ENCODE results near the gene HOXA11.

The HOXA11 gene

DNA sequence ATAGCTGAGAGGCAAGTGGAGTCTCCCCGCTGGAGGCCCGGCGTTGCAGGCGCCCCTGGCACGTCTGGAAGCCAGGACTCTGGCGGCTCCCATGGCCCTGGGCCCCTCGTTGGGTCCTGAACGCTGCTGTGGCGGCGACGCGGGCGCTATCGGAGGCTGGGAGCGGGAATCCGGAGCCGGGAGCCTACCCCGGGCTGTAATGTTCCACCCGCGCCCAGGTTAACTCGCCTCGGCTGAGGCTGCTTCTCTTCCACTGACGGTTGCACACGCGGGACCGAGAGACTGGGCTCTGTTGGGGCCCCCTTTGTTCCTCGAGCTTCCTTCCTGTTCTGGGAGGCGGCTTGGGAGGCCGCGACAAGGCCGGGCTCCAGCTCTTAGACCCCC lies 40.3 kb downstream of the HOXA11 start:
- DNase-seq, result no peak

DNA sequence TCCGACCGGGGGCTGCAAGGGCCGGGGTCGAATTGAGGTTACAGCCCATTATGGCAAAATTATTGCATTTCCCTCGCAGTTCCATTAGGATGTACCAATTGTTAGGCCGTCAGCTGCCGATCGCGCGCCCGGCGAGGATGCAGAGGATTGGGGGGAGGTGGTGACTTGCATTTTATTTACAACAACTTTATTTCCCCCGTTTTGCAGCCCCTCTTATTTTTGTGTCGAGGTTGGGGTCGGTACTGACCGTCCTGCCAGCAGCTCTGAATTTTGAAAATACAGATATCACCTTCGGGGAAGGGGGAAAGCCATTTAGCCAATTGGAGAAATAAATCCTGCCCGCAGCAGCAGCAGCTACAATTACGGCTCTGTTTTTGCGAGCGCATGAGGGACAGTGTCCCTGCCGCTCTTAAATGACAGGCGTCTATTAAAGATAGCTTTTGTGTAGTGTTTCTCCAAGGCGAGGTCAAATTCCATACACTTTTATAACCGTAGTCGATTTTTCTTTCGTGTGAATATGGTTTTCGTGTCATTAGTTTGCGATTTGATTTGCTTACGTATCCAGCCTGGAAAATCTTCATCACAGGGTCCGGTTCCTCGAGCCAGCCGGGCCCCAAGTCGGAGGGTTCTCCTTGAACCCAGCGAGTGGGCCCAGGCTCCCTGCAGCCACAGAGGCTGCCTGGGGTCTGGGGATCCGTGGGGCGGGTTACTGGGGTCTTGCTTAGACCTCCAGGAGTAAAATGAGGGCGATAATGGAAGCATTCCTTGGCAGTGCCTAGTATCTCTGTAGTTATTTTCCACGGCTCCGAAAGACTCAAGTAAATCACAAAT lies 40.9 kb downstream of the HOXA11 start:
- no peak for DNase-seq

DNA sequence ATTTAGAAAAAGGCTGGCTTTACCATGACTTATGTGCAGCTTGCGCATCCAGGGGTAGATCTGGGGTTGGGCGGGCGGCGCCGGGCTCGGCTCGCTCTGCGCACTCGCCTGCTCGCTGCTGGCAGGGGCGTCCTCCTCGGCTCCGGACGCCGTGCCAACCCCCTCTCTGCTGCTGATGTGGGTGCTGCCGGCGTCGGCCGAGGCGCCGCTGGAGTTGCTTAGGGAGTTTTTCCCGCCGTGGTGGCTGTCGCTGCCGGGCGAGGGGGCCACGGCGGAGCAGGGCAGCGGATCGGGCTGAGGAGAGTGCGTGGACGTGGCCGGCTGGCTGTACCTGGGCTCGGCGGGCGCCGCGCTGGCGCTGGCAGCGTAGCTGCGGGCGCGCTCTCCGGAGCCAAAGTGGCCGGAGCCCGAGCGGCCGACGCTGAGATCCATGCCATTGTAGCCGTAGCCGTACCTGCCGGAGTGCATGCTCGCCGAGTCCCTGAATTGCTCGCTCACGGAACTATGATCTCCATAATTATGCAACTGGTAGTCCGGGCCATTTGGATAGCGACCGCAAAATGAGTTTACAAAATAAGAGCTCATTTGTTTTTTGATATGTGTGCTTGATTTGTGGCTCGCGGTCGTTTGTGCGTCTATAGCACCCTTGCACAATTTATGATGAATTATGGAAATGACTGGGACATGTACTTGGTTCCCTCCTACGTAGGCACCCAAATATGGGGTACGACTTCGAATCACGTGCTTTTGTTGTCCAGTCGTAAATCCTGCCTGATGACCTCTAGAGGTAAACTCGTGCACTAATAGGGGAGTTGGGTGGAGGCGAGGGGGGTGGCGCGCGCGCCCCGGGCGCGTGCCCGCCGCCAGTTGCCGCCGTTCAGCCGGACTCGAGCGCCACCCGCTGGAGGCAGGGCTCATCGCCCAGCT lies 41.7 kb downstream of the HOXA11 start, which contains the start of gene HOXA5:
Gene HOXA5, minus strand, starts transcription at position 659 of the 927 bp plus-strand sequence. Its CDS starts 74 bp downstream, at position 585.
- DNase-seq, result no peak

DNA sequence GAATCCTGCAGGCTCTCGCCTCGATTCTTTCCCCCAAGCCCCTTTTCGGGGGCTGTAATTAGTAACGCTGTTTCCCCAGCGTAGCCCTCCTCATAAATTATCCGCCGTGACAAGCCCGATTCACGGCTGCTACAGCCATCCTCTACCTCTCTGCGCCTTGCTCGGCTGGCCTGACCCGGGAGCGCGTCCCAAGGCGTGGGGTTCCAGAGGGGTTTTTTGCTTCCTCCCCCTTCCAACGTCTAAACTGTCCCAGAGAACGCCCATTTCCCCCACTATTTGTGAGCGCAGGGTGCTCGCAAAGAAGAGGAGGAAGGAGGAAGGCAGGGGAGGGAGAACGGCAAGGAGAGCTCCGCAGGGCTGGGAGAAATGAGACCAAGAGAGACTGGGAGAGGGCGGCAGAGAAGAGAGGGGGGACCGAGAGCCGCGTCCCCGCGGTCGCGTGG lies 42.4 kb downstream of the HOXA11 start:
- peak; percentile 66 for DNase-seq

DNA sequence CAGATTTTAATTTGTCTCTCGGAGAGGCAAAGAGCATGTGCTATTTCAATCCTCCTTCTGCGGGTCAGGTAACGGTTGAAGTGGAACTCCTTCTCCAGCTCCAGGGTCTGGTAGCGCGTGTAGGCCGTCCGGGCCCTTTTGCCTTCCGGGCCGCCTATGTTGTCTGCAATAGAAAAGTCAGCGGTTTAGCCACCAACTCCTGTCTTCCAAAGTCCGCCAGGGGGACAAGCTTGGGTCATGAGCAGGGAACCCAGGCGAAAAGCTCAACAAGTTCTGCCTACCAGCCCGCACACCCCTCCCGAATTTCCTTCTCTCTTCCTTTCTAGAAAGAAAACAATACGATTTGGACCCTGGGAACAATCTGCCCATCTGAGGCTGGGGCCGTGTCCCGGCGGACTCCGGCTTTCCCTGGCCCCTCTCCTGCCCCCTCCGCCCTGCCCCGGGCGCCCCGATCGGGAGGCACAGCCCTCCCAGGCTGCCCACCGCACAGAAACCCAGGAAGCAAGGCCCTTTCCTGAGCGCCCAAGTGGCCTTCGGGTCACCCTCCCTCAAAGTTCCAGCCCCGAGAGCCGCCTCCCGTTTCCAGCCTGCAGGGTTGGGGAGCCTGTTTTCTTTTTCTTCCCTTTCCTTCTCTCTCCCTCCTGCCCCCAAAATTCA lies 43.0 kb downstream of the HOXA11 start:
- DNase-seq, result peak; percentile 45

DNA sequence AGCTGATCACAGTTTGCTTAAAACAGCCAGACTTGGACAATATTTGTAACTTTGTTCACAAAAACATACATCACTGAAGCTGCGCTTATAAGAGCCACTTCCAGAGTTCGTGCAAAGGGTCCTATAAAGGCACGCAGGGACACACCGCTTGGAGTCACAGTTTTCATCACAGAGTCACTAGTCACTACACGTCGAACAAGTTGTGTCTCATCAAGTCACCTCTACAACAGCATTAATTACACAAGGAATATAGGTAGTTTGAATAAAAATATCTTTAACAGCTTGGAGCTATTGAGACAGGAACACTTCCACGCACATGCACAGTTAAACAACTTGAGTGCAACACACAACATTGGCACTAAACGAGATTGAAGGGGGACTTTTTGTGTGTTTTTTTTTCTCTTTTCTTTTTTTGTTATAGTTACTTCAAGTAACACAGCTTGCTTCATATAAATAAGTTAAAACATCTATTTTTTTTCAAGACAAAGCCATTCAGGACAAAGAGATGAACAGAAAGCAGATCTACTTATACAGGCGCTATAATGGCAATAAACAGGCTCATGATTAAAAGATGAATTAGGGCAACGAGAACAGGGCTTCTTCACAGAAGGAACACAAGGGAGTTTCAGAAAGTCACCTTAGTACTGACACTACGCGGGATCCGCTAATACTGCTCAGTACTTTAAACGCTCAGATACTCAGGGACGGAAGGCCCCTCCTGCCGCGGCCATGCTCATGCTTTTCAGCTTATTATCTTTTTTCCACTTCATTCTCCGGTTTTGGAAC lies 43.7 kb downstream of the HOXA11 start:
- peak; percentile 50 for DNase-seq

DNA sequence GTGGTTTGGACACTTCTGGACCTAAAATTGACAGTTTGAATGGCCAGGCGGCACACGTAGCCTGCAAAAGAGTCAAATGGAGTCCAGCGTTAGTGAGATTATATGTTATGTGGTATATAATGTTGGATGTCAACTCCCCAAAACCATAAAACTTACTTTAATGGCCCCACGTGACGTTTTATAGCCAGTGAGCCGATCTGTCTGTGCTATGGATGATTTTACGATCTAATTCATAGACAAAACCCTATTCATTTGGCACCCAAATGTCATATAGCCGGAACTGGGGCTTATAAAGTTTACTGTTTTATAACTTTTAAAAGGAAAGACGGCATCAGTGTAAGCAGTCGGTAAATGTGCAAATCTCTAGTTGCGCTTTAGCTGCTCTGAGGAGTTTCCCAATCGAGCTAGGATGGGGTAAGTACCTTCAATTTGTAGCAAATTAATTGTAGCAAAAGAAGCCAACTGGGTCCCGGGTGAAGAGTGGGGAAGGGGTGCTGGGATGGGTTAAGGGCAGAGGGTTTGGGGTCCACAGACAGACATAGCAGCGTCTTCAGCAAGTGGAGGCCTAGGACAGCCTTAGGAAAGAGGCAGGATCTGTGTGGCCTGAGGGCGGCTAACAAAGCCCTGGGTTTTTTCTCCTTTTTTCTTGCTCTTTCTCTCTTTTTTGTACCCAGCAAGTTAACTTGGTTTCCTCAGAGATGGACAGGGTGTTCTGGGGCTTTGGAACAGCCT lies 44.7 kb downstream of the HOXA11 start:
- DNase-seq, result peak; percentile 36

DNA sequence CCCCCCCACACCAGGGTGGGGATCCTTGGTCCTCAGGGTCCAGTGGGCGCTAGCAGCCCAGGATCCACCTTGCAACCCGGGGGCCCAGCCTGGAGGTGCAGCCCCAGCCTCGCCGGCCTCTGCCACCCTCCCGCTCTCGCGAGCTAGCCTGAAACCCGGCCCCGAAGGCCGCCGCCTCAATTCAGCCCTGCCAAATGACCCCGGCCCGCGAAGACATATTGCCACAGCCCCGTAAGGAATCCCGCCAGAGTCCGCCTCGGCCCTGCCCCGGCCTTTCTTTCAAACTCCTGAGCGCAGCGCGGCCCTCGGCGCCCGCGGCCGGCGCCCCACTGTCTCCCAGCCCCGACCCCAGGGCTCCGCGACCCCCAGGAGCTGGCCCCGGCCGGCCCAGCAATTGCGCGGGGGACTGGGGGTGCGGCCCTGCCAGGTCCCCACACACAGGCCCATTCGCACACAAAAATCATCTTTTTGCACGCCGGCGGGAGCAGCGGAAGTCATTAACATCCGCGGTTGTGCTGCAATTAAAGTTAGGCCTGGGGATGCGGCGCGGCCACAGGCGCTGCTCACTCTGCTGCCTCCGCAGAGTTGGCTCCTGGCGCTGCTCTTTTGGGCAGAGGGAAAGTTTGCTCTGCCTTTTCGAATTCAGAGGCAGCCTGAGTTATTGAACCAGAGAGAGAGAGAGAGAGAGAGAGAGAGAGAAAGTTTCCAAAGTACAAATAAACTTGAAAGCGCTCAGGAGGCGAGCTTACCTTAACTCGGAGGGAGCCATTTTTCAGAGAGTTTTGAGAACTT lies 45.5 kb downstream of the HOXA11 start:
- peak; percentile 56 for DNase-seq

DNA sequence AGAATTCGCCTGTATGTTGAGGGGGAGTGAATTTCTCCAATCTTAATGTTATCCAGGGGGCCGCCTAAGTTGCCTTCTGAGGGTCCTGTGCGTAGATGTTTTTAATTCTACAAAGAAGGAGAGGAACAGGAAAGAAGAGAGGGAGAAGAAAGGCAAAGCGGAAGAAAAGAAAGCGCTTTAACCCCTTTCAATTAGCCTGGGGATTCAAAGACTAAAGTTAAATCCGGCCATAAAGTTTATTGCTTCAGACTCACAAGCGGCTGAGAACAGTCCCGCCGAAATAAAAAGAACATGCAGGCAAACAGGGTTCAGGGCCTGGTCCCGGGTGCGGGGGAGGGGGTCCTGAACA lies 46.1 kb downstream of the HOXA11 start:
- DNase-seq, result peak; percentile 32

DNA sequence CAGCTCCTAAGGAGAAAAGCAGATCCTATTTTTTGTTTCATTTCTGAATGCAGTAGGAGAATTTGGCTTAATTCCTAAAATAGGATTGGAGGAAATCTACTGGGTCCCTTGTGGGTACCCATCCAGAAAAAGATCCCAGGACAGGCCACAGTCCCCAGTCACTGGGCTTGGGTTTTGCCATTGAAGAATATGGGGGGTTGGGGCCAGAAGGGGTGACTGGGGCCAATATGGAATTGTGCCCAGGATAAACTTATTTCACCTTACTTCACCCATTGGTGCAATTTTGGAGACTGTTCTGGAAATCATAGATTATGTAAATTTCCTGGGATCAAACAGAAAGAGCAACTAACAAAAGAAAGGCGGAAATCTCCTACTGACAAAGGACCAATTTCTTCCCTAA lies 46.6 kb downstream of the HOXA11 start:
- no peak for DNase-seq

DNA sequence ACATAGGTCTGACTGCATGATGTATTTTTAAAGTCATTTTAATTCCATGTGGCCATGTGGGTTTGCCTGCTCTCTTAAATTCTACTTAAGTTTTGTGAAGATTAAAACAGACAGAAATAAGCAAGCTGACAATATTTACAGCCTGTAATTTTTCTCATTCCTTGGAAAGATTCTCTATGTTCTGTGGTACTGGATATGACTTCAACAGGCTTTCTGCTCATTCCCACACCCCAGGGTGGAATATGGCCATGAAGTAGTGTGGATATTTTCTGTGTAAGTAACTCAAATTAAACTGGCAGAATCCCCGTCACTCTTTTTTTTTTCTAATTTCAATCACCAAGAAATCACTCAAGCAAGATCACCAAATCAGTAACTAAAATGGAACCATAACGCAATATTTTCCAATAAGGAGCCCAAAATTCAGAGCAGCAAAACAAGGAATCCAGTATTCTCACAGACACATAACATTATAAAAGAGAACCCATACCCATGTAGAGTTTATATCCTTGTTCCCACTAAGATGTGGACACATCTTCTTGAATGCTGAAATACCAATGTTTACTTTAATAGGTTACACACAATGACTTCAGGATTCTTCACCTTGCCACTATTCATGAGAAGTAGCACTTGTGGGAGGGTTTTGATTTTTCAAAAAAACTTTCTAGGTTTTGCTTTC lies 47.3 kb downstream of the HOXA11 start:
- DNase-seq, result no peak

DNA sequence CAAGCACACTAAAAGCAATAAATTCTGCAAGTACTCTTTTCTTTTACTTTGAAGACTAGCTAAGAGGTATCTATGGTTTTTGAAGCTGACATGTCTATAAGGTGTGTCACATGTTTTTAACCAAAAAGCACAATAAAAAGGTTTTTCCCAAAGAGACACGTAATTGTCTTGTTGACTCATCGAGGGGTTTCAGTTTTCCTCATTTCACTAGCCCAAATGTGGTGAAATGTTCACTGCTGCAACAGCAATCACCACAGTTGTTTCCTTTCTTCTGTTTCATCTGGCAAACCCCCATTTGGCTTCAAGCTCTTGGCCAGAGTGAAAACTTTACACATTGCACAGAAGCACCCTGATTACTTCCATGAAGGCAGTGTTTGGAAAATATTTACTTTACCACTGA lies 50.6 kb downstream of the HOXA11 start:
- peak; percentile 37 for DNase-seq

DNA sequence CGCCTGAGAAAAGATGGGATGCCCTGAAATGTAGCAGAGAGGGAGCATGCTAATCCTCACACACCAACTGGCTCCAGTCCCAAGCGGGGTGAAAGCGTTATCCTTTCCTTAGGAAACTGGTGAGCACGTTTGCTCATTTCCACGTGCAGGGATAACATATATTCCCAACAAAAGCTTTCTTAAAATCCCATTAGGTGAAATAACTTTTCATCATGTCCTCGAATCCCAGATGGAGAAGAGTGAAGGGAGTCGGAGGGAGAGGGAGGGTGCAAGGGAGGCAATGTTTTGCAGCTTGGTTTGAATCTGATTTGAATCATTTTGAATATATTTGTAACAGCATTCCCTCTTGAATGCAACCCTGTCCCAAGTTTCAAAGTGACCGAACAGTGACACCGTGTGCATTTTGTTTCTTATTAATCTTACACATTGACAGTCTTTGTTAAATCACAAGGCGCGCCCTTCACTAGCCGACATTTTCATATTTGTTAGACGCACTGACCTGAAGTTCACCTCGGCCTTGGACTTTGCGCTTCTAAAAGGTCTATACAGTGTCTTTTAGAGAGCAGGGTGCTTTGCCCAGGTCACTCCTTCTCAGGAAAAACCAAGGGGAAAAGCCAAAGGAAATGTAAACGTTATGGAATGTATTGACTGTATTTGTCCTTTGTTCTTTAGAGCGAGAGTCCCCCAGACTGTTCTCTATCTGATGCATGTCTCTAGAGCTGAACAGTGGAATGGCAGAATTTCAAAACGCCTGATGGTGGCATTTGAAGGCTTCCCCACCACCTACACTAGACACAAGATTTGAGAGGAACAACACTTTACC lies 51.4 kb downstream of the HOXA11 start:
- DNase-seq, result peak; percentile 38

DNA sequence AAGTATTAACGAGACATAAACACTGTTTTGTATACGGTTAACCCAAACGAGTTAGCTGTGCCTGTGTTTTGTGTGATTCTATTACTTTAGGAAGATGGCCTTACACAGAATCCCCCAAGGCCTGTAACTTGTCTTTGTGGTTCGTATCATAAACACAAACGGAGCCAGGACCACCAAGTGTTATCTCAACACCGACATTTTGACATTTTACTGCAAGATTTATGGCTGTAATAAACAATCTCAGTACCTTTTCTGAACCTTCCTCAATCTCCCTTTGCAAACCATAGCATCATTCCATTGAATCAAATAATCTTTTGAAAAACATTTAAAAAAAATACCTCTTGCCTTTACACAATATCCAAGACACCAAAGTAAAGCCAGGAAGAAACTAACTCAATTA lies 52.1 kb downstream of the HOXA11 start:
- DNase-seq, result no peak

DNA sequence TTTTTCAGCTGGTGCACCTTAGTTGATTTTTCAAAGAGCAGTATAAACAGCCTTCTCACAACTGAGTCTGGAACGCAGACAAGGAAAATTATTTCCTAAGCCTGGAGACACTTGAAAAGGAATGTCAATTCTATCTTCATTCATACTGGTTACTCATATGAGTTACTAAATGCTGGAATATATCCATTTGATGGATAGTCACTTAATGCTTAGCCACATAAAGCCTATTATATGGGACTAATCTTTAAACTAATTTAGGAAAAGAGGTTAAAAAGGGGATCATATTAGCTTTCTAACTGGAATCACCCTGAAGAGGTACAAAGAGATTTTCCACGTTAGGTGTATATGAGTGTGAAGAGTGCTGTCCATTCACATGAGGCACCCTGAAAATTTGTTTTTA lies 52.8 kb downstream of the HOXA11 start:
- DNase-seq, result peak; percentile 27

DNA sequence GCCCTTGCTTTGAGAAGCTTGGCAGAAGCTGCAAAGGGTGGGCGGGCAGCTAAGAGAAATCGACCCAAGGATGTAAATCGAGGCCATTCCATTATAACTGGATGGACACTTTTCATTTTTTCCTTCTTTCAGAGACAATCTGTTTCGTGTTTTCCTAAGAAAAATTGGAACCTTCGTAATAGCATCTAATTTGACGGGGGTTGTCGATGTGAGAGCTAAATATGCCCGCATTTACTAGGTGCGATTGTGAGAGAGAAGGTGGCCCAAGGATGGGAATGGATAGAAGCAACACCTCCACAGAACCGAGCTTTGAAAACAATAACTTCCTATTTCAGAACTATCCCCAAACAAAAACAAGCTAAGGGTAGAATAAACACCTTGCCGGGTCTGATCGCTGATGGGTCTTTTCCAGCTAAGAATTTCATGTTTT lies 53.6 kb downstream of the HOXA11 start:
- DNase-seq, result no peak
